ENCODE data around the gene TIMM29. TPM values are rescaled to one million over a fixed set of nuclear protein-coding genes. Genes with fewer than 3 reads are reported as not detected.

The TIMM29 gene
- total RNA-seq, 4 donors from 2014 or later: 27.1 to 40.4 (median 32.8) TPM

DNA sequence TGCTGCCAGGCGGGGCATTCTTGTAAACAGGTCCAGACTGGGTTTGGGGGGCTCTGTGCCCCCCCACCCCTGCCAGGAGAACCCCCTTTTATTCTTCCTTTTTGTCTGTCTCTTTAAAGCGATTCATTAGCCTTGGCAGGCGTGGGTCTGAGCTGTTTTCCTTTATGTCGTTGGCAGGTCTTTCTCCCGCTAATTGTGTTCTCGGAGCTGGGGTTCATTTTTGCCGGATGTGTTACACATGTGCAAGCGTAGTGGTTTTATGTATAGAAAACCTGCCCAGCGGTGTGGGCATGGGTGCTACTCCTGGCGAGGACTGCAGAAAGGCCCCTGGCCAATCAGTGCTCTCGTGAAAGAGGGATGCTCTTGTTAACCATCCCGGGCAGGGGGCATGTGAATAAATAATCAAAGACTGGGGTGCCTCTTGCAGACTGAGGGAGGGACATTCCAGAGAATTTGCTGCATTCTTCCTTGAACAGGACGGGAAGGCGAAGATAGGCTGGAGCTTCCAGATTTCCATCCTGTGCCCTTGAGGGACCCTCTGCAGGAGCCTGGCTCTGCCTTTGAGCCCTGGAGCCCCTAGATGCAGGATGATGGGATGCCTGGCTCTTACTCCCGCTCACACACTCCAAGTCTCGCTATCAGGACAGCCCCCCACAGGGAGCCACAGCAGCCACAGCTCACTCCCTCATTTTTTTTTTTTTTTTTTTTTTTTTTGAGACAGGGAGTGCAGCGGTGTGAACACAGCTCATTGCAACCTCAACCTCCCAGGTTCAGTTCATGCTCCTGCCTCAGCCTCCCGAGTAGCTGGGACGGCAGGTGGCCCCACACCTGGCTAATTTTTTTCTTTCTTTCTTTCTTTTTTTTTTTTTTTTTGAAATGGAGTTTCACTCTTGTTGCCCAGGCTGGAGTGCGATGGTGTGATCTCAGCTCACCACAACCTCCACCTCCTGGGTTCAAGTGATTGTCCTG is 43.1 kb upstream of the TIMM29 start:
- no peaks in the 10 kb centered on the region for H3K27me3 ChIP-seq
- TF ChIP-seq, protein P1, sequence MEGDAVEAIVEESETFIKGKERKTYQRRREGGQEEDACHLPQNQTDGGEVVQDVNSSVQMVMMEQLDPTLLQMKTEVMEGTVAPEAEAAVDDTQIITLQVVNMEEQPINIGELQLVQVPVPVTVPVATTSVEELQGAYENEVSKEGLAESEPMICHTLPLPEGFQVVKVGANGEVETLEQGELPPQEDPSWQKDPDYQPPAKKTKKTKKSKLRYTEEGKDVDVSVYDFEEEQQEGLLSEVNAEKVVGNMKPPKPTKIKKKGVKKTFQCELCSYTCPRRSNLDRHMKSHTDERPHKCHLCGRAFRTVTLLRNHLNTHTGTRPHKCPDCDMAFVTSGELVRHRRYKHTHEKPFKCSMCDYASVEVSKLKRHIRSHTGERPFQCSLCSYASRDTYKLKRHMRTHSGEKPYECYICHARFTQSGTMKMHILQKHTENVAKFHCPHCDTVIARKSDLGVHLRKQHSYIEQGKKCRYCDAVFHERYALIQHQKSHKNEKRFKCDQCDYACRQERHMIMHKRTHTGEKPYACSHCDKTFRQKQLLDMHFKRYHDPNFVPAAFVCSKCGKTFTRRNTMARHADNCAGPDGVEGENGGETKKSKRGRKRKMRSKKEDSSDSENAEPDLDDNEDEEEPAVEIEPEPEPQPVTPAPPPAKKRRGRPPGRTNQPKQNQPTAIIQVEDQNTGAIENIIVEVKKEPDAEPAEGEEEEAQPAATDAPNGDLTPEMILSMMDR (IDR thresholded peaks at IDR 0.05): no peak
- TF ChIP-seq EP300 (IDR thresholded peaks at IDR 0.05) (no peak), POLR2A (IDR thresholded peaks at IDR 0.05) (no peak)
- no peak overlapping the region for H3K4me3 ChIP-seq
- DNase-seq (ENCODE audit: low spot score in 2 of 2): no peak
- H3K27ac ChIP-seq: peak overlapping the region in 1 of 4 donors; percentile 34
- H3K36me3 ChIP-seq: no peaks in the 10 kb centered on the region
- H3K9me3 ChIP-seq: no peaks in the 10 kb centered on the region
- 62 to 63% methylated on average over 20 of the region's 20 CpGs for WGBS, 2 donors
- H3K4me1 ChIP-seq: peaks cover 0 to 60% (median 8%) of the 10 kb centered on the region in 4 donors

DNA sequence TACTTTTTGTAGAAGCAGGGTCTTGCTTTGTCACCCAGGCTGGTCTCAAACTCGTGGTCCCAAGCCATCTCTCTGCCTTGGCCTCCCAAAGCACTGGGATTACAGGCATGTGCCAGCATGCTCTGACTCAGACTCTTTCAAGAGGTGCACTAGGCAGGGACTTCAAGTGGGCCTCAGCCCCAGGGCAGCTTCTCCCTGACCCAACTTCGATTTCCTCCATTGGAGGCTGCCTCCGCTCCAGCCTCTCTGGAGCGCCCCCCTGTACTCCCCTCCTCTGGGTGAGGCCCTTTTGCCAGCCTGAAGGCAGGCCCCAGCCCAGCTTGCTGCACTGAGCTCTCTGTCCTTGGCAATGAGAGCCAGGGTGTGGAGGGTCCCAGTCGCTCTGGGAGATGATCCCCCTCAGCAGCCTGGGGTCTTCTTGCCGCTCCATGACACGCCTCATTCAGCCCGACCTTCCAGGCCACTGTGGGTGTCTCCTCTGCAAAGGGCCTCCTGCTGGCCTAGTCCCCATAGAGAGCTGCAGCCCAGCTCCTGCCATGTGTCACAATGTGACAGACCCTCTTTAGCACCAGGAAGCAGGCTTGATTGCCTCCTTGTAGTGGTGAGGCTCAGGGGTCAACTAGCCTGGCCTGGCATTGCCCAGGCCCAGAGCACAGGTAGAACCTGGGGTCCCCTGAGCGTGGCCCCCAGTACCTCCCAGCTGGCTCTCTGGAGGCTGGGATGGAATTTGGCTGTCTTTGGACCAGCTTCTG is 40.8 kb upstream of the TIMM29 start:
- Histone ChIP-seq H3K9me3 (no peaks in the 10 kb centered on the region), H3K27me3 (no peaks in the 10 kb centered on the region), H3K36me3 (no peaks in the 10 kb centered on the region), H3K4me3 (no peak overlapping the region), H3K4me1 (peaks cover 0 to 60% (median 11%) of the 10 kb centered on the region in 4 donors), H3K27ac (peak overlapping the region in 1 of 4 donors; percentile 43)
- no peak for TF ChIP-seq EP300 (IDR thresholded peaks at IDR 0.05)
- TF ChIP-seq POLR2A (IDR thresholded peaks at IDR 0.05): no peak
- TF ChIP-seq, protein P1 (IDR thresholded peaks at IDR 0.05): no peak
- no peak for DNase-seq (ENCODE audit: low spot score in 2 of 2)
- WGBS, 2 donors: 84 to 87% methylated on average over 5 to 9 of the region's 9 CpGs

DNA sequence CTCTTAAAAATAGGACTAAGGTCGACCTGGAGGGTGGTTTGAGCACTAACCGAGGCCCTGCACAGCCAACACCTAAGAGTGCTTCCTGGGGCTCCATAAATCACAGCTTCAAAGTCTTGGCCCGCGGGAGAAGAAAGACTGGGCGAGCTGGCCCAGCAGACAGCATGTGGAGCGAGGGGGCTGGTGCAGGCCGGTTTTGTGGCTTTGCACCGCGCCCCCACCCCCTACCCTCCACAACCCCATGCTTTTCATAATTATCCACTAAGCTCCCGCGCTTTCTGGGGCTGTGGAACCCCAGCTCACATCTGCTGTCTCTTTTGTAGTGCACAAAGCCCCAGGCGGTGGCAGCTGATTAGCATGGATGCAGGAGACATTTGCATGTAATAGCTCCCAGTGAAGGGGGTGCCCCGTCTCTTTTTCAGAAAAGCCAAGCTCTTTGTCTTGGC is 40.2 kb upstream of the TIMM29 start:
- TF ChIP-seq, protein P1 (IDR thresholded peaks at IDR 0.05): no peak
- no peak for TF ChIP-seq EP300 (IDR thresholded peaks at IDR 0.05)
- Histone ChIP-seq H3K4me3 (no peak overlapping the region), H3K27ac (no peak overlapping the region), H3K4me1 (peaks cover 0 to 60% (median 11%) of the 10 kb centered on the region in 4 donors), H3K27me3 (no peaks in the 10 kb centered on the region), H3K9me3 (no peaks in the 10 kb centered on the region), H3K36me3 (no peaks in the 10 kb centered on the region)
- WGBS, 2 donors: 42 to 43% methylated on average over 13 of the region's 13 CpGs
- no peak for DNase-seq (ENCODE audit: low spot score in 2 of 2)

DNA sequence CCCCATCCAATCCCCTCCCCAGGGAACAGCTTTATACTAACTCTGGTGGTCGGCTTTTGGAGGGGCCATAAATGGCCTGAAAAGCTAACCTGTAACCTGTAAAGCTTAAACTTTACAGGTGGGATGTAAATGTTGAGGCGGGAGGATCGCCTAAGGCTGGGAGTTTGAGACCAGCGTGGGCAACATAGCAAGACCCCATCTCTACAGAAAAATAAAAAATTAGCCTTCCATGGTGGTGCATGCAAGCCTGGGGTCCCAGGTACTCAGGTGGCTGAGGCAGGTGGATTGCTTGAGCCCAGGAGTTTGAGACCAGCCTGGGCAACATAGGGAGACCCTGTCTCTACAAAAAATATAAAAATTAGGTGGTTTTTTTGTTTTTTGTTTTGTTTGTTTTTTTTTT is 38.7 kb upstream of the TIMM29 start:
- no peaks in the 10 kb centered on the region for H3K9me3 ChIP-seq
- H3K4me1 ChIP-seq: peaks cover 0 to 71% (median 8%) of the 10 kb centered on the region in 4 donors
- no peak for DNase-seq (ENCODE audit: low spot score in 2 of 2)
- 92 to 95% methylated on average over 4 of the region's 4 CpGs for WGBS, 2 donors
- TF ChIP-seq POLR2A (IDR thresholded peaks at IDR 0.05) (no peak), EP300 (IDR thresholded peaks at IDR 0.05) (no peak)
- TF ChIP-seq, protein P1 (IDR thresholded peaks at IDR 0.05): no peak
- no peak overlapping the region for H3K4me3 ChIP-seq
- H3K36me3 ChIP-seq: no peaks in the 10 kb centered on the region
- H3K27me3 ChIP-seq: no peaks in the 10 kb centered on the region
- no peak overlapping the region for H3K27ac ChIP-seq
